ENCODE data around the gene SZRD1.

DNA sequence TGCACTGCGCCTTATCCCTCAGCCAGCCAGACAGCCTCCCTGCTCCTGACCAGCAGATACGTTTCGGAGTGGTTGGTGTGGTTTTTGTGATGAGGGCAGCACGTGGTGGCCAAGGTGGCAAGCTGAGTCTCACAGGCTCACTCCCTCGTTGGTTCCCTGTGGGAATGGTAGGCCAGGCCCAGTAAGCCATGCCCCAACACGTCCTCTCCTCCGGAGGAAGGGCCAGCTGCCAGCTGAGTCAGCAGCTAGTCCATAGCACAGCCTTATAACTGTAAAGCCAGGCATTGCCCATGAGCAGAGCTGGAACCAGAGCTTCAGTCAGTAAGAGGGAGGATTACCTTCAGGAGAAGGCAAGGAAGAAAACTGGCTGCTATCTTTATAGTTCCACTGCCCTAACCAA is 29.5 kb downstream of the SZRD1 start:
- TF ChIP-seq CTCF (IDR thresholded peaks at IDR 0.05): no peak
- TF ChIP-seq EZH2 (IDR thresholded peaks at IDR 0.05; ENCODE audit: borderline replicate concordance, insufficient read depth, low read depth, low read length, poor library complexity, severe bottlenecking): no peak

Data from B cell (primary cell).